Measurements from ENCODE around the gene CNTNAP2.
"Not testable (repeated sequence)": the region's sequence is repeated elsewhere in the genome, so short reads cannot be mapped to it uniquely, and the experiment has no call there.

Gene CNTNAP2

DNA sequence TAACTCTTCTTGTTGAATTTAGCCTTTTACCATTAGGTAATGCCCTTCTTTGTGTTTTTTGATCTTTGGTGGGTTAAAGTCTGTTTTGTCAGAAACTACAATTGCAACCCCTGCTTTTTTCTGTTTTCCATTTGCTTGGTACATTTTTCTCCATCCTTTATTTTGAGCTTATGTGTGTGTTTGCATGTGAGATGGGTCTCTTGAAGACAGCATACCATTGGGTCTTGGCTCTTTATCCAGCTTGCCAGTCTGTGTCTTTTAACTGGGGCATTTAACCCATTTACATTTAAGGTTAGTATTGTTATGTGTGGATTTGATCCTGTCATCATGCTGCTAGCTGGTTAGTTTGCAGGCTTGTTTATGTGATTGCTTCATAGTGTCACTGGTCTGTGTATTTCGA is 997.9 kb downstream of the CNTNAP2 start:
- DNase-seq (ENCODE audit: low read depth), result not testable (repeated sequence)

DNA sequence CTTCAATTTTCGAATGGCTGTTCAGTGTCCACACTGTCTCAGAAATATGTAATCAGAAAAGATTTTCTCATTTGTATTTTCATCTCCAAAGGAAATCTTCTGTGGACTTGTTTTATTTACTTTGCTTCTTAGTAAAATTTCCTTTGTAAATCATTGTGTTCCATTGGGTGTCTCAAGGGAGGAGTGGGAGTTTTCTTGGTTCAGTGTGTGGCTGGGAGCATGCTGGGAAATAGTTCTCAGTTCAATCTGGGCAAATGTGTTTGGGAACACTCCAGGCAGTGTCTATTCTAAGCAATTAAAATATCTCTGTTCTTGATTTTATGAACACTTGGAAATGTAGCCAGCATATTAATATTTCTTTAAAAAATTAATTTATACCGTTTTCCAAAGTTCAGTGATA is 1019.8 kb downstream of the CNTNAP2 start:
- no peak for DNase-seq (ENCODE audit: low read depth)

DNA sequence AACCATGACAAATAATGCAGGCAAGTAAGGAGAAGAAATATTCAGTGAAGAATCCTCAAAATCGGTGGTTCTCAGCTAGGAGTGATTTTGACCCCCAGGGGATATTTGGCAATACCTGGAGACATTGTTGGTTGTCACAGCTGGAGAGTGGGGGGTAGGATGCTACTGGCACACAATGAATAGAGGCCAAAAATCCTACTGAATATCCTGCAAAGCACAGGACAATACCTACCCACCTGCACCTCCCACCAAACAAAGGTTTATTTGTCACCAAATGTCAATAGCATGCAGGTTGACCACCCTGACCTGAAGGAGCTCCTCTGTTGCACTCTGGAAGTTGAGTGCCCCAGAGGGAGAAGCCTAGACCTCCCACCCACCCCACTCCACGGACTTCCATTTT is 1028.6 kb downstream of the CNTNAP2 start:
- no peak for DNase-seq (ENCODE audit: low read depth)

DNA sequence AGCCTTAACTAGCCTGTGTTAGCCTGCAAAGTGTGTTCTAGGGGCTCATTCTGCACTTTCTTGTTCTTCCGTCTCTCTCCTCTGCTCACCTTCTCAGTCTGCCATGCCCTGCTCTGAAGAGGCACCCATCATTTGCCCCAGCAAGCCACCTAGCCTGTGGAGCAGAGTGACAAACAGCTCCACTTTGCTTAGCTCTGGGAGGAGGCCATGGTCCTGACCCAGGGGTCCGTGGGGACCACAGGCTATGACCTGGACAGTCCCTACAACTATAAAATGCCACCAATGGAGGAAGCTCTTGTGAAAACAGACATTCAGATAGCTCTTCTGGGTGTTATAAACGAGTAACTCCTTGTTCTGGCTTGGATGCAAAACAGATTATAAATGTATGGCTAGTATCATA is 1029.6 kb downstream of the CNTNAP2 start:
- DNase-seq (ENCODE audit: low read depth), result no peak

DNA sequence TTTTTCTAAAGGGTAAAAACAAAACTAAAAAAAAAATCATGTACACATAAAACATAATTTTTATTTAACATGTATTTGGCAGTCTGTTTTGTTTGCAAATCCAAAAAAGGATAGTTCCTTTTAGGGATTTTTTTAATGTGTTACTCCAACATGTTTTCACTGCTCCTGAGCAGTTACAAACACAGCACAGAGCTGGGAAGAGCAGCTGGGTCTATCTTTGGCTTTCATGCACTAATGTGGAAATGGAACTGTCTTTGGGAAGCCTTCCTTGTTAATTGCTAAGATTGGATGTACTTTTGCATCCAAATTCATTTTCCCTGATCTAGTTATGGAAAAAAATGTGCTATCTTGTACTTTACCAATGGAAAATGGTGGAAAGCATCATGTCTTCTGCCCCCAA is 1035.1 kb downstream of the CNTNAP2 start:
- DNase-seq (ENCODE audit: low read depth), result no peak

DNA sequence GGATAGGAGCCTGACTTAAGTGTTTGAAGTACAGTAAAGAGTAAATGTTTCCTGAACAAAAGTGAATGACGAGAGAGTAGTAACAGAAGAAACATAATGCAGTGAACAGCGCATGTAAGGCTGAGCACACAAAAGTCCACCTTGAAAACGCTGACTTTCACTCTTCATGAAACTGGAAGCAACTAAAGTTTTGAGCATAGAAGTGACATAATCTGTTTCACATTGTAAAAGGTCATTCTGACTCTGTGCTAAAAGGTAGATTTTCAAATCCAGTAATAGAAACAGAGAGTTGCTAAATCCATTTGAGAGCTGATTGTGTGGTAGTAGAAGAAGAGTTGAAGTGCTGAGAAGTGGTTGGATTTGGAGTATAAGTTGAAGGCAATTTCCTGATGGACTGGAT is 1037.0 kb downstream of the CNTNAP2 start:
- no peak for DNase-seq (ENCODE audit: low read depth)

DNA sequence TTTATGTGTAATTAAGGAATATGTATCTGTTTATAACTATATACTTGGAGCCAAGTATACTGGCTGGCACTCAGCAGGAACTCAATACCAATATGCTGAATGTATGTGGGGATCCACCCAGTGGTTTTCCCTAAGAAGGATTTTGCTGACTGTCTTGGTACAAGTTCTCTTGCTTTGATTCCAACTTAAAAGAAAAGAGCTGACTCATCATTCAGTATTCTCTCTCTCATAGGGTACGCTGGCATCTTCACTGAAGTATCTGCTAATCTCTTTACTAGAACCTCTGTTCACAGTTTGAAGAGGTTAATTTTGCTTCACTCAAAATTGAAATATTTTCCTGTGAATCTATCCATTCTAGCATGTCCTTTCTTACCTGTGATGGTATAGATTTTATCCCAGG is 1044.8 kb downstream of the CNTNAP2 start:
- no peak for DNase-seq (ENCODE audit: low read depth)

DNA sequence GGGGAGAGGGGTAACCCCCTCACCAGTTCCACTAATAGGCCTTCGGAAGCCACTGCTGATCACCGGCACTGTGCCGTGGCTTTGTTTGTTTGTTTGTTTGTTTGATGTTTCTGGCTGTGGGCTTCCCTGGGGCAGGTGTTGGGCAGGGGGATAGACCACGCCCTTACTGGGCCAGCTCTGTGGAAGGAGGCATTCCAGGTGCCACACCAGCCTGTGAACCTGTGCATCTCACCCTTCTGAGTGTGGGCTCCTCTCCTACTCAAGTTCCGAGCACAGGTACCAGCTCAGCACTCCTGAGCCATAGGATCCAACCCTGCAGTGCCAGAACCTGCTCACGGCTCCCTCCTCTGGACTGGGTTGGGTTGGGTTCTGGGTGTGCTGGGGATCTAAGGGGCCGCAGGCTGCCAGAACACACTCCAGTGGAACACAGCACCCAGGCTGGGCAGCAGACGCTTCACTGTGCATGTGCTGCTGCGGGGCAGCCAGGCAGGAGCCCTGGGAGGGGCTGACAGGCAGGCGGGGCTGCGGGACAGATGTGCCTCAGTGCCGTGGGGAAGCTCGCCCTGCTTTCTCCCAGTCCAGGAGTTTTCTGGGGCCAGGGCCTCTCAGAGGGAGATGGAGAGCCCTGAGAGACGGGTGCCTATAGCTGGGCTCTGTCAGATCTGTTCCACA is 1053.9 kb downstream of the CNTNAP2 start:
- DNase-seq (ENCODE audit: low read depth), result no peak

DNA sequence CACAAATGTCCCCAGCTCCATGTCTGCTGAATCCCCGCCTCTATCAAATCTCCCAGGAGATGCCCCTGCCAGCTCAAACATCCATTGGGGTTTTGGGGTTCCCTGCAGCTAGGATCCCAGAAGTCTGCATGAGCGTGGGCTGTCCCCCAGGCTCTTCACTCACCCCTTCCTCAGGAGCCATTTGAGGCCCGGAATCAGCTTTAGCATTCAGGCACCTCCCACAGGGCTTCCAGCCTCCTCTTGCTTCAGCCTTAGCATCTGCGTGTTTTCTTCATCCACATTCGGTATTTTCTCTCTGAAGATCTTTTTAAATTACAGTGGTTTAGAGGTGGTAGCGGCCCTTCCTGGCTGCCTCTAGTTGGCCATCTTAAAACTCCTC is 1054.4 kb downstream of the CNTNAP2 start:
- no peak for DNase-seq (ENCODE audit: low read depth)

DNA sequence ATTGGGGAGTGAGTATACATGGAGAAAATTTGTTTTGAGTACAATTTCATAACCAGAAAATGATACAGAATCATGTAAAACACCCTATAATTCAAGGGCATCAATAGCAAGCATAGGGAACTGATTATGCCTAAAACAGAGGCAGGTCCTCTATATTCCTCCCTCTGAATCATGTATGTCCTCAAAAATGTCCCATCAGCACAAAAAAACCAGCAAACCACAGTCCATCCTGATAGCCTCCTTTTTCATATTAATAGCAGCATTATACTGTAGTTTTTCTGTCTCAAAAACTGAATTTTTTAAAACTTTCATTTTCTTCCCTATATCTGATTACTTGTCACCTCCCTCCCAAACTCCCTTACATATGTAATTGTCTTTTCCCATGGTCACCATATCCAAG is 1057.3 kb downstream of the CNTNAP2 start:
- no peak for DNase-seq (ENCODE audit: low read depth)

DNA sequence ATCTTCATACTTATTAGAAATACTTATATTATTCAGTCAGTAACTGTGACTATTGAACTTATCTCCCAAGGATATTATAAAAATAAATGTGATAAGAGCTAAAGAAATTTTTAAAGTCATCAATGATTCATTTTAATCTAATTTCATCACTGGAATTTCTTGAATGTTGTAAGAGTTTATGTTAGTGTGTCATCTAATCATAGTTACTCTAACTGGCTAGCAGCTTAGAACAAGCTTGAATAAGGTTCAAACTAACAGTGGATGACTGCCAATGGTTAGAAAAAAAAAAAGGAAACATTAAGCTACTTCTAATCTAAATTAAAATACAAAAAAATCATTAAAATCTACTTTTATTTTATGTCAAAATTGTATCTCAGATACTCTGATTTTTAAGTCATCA is 1066.3 kb downstream of the CNTNAP2 start:
- no peak for DNase-seq (ENCODE audit: low read depth)

DNA sequence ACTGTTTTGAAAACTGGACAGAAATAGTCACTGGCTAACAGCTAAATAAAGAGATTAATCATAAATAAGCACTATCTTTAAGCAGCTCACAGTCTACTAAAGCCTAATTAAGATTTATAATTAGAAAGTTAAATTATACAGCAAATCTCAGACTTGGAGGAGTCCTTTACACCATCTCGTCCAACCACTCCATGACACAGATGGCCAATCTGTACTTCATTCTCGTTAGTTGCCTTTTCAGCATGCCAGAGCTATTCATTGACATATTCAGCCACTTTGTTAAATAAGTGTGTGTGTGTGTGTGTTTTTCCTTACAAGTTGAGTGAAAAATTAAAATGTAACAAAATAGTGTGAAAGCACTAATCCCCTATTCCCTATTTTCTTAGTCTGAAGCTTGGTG is 1066.7 kb downstream of the CNTNAP2 start:
- DNase-seq (ENCODE audit: low read depth), result no peak

DNA sequence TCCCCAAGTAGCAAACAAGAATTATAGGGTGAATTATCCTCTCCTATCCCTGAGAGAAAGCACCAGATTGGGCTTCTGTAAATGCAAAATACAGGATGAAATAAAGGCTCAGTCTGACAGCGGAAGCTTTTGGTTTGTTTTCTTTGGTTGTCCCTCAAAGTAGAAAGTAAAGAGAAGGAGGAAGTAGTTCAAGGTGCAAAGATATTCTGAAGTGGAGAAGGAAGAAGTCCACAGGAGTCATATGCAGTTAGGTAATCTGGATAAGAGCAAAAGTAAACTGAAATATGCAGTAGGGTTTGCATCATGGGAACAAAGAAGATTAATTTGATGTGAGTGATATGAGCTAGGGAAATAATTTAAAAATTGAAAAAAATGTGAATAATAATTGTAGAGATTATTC is 1071.9 kb downstream of the CNTNAP2 start:
- no peak for DNase-seq (ENCODE audit: low read depth)

DNA sequence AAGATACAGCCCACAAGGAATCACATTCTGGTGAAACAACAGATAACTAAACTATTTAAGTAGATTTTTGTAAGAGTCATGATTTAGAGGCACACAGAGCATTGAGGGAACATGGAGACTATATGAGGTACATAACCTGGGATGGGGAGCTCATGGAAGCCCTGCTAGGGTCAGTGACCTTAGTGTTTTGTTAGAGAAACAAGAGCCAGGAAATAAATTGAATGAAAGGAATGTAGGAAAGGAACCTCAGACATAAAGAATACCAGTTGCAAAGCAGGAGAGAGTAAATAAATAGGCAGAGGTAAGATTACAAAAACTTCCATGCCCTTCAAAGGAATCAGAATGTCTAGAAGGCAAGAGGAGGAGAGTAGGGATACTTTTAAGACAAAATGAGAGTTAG is 1076.9 kb downstream of the CNTNAP2 start:
- no peak for DNase-seq (ENCODE audit: low read depth)

DNA sequence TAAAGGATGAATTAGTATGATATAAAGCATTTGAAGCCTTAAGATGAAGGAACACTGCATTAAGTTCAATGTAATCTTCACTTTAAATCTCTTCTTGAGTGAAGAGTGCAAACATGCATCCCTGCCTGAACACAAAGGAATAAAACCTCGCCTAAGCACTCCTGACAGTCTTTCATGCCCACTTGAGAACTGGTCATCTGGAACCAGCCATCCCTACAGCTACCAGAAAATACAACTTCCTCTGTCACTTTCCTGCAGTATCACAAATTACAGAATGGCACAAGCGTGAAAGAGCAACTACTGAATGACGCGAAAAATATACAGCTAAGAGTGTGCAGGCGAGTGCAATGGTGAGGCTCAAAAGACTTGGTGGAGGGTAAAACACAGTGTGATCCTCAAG is 1079.9 kb downstream of the CNTNAP2 start:
- DNase-seq (ENCODE audit: low read depth), result no peak

DNA sequence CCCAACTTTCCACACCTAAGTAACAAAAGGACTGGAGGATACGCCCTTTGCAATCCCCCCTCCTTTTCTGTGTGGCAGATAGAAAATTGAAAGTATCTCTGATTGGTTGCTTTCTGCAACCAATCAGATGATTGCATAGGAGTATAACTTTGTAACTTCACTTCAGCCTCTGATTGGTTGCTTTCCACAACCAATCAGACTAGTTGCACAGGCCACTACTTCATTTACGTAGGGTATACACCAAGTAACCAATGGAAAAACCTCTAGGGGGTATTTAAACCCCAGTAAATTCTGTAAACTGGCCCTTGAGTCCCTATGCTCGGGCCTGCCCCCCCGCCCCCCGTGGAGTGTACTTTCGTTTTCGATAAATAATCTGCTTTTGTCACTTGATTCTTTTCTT is 1080.4 kb downstream of the CNTNAP2 start:
- no peak for DNase-seq (ENCODE audit: low read depth)

DNA sequence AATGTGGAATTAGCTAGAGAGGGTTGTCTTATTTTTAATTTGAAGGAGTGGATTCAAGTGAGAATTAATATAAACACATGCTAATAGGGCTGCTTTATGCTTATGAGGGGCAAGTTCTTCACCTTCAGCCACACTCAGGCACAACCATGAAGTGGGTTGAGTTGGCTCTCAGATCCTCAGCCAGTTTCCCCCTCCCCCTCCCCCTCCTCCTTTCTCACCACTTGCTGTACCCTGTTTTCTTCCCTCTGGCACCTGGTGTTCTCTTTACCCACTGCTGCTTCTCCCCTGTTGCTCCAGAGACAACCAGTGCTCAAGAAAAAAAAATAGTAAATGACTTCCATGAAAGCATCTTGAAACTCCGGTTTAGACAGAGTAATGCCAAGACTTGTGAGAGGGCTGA is 1083.3 kb downstream of the CNTNAP2 start:
- no peak for DNase-seq (ENCODE audit: low read depth)

DNA sequence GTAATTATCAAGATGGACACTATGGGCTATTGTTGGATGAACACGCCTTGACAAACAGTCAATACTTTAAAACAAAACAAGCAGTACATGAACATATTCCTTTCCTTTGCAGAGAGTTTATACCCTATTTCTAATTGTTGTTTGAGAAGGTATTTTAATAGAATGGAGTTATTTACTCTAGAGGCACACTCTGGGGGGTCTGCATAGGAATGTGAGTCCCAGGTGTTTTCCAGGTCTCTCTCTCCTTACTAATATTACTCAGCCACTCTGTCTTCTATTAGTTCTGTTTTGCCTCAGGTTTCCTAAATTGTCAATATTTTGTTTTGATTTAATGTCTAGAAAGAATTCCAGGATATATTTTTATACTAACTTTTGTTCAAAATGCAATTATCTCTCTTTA is 1091.4 kb downstream of the CNTNAP2 start:
- no peak for DNase-seq (ENCODE audit: low read depth)

DNA sequence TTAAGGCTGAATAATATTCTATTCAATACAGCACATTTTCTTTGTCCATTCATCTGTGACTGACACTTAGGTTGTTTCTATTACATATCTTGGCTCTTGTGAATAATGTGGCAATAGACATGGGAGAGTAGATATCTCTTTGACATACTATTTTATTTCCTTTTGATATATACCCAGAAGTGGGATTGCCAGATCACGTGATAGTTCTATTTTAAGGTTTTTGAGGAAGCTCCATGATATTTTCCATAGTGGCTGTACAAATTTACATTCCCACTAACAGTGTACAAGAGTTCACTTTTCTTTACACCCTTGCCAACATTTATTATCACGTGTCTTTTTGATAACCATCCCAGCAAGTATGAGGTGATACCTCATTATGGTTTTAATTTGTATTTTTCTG is 1114.7 kb downstream of the CNTNAP2 start:
- no peak for DNase-seq (ENCODE audit: low read depth)

DNA sequence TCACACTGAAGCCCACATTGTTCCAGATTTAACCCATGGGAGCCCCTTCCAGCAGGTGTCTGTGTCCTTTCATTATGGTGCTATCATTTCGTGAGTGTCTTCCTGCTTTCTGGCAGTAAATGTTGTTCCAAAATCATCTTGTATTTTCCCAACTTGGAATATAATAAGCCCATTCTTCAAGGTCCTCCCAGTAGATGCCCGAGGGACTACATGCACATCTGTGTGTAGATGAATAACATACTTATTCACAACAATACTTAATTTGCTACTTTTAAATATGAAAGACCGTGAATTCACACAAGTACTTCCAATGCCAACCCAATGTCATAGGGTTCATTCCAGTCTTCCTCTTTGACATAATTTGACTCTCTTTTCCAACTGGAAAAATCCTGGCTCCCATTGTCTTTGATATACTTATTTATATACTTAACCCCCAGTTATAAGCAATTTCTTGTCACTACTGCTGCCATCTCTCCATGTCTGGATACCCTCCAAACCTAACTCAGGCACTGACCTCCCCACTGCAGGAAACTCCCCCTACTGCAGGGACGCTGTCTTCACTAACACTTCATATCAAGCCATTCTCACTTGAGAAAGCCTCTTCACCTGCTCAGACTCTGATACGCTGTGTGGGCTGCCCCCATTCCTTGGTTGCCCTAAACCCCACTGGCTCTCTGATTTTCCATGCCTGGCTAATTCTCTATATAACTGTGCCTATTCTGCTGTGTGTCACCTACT is 1119.2 kb downstream of the CNTNAP2 start:
- DNase-seq (ENCODE audit: low read depth), result no peak

DNA sequence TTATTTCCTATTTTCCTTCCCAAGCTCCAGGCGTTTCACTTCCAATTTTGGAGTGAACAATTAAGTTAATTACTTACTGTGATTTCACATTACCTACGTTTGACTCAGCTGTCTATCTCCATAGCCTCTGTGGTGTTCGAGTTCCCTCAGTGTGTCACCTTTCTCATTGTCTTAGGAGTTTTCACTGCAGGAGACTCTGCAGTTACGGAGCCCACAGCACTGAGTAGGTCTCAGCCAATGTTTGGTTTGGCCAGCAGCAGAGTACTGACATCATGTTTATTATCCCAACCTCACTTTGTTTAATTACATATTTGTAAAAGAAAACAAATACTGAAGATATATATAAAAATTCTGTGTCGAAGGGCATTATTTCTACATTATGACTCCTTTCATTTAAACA is 1123.9 kb downstream of the CNTNAP2 start:
- no peak for DNase-seq (ENCODE audit: low read depth)

DNA sequence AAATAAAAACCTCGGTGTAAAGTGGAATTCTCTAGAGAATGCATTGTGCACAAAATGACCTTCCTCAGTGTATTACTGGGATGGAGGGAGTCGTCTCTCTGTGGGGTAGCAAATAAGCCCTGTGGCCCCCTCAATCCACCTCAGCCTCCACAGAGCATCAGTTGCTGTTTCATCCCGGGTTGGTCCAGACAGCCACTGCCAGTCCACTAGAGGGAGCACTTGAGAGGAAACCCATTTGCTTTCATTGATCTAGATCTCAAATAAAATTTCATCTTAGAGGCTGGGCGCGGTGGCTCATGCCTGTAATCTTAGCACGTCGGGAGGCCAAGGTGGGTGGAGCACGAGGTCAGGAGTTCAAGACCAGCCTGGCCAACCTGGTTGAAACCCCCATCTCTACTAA is 1128.7 kb downstream of the CNTNAP2 start:
- no peak for DNase-seq (ENCODE audit: low read depth)

DNA sequence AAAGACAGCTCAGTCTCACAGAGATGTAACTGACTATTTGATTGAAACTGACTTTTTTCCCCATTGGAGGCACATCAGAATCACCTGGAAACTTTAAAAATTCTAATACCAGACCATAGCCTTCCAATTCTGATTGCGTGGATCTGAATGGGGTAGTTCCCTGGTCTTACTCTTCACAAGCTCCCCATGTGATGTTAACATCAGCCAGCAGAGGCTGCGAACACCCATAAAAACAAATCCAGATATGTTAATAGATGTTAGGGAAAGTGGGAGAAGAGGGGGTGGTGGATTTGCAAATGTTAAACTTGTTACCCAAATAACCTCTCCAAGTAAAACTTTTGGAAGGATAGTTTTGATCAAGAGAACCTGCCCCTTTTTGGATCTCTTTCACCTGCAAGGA is 1133.4 kb downstream of the CNTNAP2 start:
- DNase-seq (ENCODE audit: low read depth), result no peak

DNA sequence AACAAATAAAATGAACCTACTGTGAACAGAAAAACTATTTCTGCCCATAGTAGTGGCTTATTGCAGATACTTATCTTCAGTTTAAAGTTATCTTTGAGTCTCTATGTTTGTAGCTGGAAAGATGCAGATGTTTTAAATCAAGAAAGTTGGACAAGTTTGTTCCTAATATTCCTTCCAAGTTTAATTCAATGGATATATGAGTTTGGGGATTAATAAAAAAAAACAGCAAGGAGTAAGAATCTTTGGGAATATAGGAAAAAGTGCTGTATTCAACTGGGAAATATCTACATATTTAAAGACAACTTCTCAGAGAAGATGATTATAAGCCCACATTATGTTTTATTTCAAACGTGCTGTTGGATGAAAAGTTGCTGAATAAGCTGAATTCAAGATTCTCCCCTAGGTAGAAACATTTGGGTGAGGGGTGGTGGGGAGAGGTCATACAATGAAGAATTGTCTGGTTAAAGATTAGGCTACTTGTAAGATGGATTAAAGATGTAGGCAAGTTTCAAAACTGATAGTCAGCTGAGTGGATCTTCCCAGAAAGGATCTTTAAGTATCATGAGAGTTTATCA is 1135.2 kb downstream of the CNTNAP2 start:
- no peak for DNase-seq (ENCODE audit: low read depth)

All from stimulated activated CD8-positive, alpha-beta memory T cell treated with anti-CD3 and anti-CD28 coated beads, Interleukin-12 subunit alpha, Interleukin-12 subunit beta, amount 100 ng/mL, for 1 hour (primary cell).